RKO (cell line): ENCODE results near the gene FCRL2.
A peak's percentile ranks its signal among the peaks of the same experiment; 100 is the strongest.
"Not testable (repeated sequence)": the region's sequence is repeated elsewhere in the genome, so short reads cannot be mapped to it uniquely, and the experiment has no call there.

ENCODE experiments used
- DNase-seq: peaks from one replicate; pipeline ENCODE4 v3.0.0-alpha.2; 2016; ENCODE audit warnings: low spot score

FCRL2 gene

DNA sequence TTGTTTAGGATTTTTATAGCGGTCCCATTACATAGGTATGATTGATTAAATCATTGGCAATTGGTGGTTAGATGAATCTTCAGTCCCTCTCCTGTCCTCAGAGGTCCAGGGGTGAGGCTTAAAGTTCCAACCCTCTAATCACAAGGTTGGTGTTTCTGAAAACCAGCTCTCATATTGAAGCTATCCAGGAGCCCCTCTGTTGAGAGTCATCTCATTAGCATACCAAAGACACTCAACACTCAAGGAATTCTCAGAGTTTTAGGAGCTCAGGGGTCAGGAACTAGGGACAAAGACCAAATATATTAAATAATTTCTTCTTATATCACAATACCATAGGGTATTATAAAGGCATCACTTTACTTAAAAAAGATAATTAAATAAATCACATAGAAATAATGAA, 23.3 kb downstream of the FCRL2 start:
- no peak for DNase-seq

DNA sequence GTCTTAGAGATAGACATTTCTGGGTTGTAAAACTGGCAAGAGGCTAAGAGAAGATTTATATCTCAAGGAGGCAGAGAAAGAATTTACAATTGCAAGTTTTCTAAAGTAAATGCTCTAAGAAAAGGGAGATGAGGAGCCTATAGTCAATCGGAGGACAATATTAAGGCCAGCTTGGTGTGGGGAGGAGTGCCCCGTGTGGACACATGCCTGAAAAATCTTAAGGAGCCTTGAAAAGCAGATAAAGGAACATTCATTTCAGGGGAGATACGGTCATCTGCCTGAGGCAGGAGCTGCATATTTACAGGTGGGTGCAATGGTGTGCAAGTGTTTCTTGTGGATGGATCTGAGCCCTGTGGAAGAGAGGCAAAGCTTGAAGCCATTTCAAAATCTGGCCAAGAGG, 25.6 kb downstream of the FCRL2 start:
- no peak for DNase-seq

DNA sequence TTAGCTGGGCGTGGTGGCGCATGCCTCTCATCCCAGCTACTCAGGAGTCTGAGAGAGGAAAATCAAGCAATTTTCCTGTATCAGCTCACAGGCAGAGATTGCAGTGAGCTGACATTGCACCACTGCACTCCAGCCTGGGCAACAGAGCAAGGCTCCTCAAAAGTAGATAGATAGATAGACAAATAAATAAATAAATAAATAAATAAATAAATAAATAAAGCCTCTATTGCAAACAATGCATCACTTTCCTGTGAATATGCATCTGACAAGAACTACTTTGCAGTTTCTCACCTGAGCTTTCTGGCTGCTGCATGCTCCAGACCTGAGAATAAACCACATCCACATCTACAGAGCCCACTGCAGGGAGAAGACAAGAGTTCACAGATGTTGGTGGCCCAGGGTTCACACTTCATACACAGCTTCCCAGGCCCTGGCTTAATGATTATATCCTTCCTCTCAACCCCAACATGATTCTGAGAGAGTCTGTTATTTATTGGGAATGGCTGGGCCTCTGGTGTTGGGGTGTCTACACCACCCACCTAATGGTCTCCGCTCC, 28.6 kb downstream of the FCRL2 start:
- no peak for DNase-seq

DNA sequence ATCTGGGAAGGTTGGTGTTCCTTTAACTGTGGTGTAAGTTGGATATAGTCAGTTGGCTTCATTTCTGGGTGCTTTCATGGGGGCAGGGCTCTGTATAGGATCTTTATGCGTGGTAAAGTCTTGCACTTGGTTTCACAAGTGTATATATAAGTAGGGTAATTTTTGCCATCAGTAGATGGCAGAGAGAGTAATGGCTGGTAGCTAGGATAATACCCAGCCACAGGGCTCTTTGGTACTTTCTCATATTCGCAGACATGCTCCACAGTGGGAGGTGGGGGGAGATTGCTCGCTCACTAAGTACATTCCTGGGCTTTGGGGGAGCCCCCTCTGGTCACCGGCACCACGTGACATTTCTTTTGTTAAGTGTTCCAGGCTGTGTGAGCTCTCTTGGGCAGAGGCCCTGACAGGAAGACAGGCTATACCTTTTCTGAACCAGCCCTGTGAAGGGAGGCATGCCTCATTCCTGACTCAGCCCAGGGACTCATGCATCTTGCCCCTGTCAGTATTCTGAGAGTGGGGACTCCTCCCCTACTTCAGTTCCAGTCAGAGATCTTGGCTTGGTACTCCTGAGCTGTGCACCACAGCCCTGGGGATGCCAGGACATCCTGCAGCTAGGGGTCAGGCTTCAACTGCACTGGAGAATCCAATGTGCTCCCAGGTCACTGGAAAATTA, 37.6 kb downstream of the FCRL2 start:
- DNase-seq: peak; percentile 16

DNA sequence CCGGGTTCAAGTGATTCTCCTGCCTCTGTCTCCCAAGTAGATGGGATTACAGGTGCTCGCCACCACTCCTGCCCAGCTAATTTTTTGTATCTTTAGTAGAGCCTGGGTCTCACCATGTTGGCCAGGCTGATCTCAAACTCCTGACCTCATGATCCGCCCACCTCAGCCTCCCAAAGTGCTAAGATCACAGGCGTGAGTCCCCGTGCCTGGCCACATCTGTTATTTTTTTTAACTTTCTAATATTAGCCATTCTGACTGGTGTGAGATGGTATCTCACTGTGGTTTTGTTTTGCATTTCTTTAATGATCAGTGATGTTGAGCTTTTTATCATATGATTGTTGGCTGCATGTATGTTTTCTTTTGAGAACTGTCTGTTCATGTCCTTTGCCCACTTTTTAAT, 40.9 kb downstream of the FCRL2 start:
- not testable (repeated sequence) for DNase-seq

- DNase-seq: no peak
These were observed 42.6 kb downstream of the FCRL2 start for GRCh38 chr1:157734321-157734720.

GRCh38 chr1:157732755-157733154, 44.2 kb downstream of the FCRL2 start:
- DNase-seq: no peak

- DNase-seq: no peak
These were observed 51.7 kb downstream of the FCRL2 start for GRCh38 chr1:157725221-157725577.

DNA sequence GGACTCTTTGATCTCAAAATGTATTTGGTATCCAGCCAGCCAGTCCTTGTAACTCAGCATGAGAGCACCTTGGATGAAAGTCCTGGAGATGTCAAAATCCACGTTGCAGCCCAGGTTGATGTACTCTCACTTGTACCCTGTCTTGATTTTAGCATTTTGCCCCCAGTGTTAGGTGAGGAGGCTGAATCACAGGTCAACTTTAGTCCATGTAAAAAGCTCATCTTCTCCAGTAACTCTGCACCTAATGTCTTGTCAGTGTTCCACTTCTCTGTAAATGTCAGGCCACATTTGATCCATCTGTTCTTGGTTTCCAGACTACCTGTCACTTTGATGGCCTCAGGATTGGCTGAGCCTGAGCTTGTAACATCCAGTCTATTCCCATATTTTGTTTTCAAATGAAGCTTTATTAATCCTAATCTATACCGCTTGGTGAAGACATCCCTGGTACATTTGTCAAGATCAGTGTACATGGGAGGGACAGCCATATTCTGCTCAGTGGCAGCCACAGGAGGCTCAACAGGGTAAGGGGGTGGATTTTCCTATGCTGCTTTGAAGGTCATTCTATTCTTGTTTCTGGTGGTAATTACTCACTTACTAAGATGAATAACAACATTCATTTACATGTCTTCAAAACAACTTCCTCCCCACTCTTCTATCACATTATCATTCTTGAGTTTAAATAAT, 52.3 kb downstream of the FCRL2 start:
- no peak for DNase-seq

DNA sequence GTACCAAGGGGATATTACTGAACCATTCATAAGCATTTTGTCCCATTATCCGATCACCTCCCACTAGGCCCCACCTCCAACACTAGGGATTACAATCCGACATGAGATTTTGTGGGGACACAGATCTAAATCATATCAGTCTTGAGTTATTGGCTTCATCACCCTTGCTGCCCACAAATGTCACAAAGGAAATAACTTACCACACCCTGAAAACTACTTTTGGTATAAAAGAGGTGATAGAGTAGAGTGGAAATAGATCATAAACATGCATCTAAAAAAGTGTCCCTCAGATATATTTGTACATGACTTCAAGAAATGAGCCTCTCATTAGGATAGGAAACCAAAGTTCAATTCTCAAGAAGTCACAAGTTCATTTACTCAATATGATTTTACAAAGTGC, 53.8 kb downstream of the FCRL2 start:
- no peak for DNase-seq

GRCh38 chr1:157721985-157722384, 54.9 kb downstream of the FCRL2 start:
- no peak for DNase-seq

DNA sequence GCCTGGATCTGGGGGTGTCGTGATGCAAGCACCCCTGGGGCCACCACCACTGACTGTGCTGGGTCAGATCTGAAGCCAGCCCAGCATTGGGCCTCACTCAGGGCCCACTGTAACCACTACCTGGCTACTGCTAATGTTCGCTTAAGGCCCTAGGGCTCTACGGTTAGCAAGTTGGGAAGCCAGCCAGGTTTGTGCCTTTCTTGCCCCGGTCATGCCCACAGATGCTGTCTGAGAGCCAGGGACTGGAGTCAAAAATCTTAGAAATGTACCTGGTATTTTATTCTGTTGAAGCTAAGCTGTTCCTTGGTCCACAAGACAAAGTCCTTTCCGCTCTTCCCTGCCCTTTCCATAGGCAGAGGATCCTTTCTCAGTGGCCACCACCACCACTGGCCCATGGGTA, 61.2 kb downstream of the FCRL2 start:
- no peak for DNase-seq

- DNase-seq: no peak
These were observed 65.1 kb downstream of the FCRL2 start for GRCh38 chr1:157711802-157712201.

DNA sequence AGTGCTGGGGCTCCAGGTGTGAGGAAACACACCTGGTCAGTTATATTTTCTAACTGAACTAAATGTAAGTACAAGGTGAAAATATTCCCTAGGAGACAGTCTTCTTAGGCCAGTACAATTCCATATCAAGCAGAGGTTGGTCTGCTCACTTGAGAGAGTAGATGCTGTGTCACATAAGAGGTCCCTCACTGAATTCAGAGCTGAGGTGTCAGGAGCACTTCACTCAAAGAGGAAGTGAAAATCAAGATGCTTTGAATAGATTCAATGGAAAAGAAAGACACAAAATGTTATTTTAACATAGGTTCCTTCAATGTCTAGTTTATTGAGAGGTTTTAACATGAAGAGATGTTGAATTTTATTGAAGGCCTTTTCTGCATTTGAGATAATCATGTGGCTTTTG, 72.1 kb downstream of the FCRL2 start:
- no peak for DNase-seq

DNA sequence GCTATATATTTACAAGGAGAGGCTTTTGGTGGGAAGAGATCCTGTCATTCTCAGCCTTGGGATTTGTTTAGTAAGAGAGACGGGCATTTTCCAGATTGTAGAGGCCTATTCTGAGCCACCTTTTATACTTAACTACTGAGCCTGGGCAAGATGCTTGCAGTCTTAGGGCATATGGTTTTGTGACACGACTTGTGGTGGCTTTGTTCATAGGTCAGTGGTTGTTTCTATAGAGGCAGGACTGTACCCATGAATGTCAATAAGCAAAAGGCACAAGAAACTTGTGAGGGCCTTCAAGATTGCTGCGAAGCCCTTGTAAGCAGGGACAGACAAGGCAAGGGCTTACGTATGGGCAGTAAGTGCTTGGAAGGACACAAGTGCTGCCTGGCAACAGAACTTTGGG, 73.0 kb downstream of the FCRL2 start:
- DNase-seq: no peak

GRCh38 chr1:157702308-157702825, 74.6 kb downstream of the FCRL2 start:
- no peak for DNase-seq

GRCh38 chr1:157700732-157701131, 76.2 kb downstream of the FCRL2 start, which contains the start of gene FCRL3:
TSS of gene FCRL3 (minus strand) at chr1:157700769. CDS start at chr1:157700489, 280 bp downstream.
- DNase-seq: no peak

GRCh38 chr1:157700305-157700704, 76.6 kb downstream of the FCRL2 start:
- DNase-seq: no peak

- no peak for DNase-seq
These were observed 79.0 kb downstream of the FCRL2 start for GRCh38 chr1:157697781-157698569.

DNA sequence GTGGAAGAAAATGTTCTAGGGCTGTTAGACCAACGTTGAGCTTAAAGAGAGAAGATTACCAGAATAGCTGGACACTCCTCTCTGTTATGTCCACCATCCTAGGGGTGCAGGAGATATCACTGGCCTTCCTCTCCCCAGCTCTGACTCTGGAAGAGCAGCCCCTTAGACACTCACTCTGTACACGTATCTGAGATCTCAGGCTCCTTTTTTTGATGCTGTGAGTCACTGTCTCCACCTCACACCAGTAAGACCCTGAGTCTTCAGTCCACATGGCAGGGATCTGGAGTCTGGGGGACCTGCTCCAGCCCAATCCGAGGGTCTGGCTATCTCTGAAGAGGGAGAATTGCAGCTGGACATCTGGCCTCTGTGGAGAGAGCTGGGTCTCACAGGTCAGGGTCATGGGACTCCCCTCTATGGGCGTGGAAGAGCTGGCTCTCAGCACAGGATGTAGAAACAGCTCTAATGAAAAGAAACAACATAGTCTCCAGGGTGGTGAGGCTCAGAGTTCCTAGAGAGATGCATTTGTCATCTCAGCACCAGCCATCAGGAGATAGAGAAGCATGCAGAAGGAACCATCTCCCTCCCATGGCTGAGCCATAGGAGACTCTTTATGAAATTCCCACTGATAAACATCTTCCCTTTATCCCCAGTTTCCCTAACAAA, 79.8 kb downstream of the FCRL2 start:
- no peak for DNase-seq
